Neural cell (in vitro differentiated cells): ENCODE results near the gene PUSL1. TPM values are rescaled to one million over a fixed set of nuclear protein-coding genes. Genes with fewer than 3 reads are reported as not detected.

Source experiments
- H2AFZ ChIP-seq: fragments of 200-600, 300-800 bp; sonication (generic), shearing (Covaris generic); 2 replicates; pipeline ENCODE4 v1.6.0; 2014; ENCODE audit warnings: low read depth, mild to moderate bottlenecking, antibody characterized with exemption, low read length, moderate library complexity
- H3F3A ChIP-seq: fragments of 200-600 bp; shearing (Covaris generic); 2 replicates; pipeline ENCODE4 v1.6.1; 2016; ENCODE audit warnings: mild to moderate bottlenecking, moderate library complexity, mixed read lengths, antibody characterized with exemption, low read length; ENCODE audit not compliant: insufficient read depth, poor library complexity, severe bottlenecking
- H3K27ac ChIP-seq: fragments of 200-600, 300-800 bp; sonication (generic), shearing (Covaris generic); 2 replicates; pipeline ENCODE4 v1.5.1; 2014; ENCODE audit warnings: mild to moderate bottlenecking, low read length, moderate library complexity
- H3K27me3 ChIP-seq: fragments of 300-800, 200-600 bp; sonication (generic), shearing (Covaris generic); 2 replicates; pipeline ENCODE4 v1.6.0; 2014; ENCODE audit warnings: mild to moderate bottlenecking, low read depth, low read length, moderate library complexity; ENCODE audit not compliant: insufficient read depth
- H3K36me3 ChIP-seq: fragments of 300-800, 200-600 bp; sonication (generic), shearing (Covaris generic); 2 replicates; pipeline ENCODE4 v1.5.1; 2014; ENCODE audit warnings: mild to moderate bottlenecking, antibody characterized with exemption, low read length, moderate library complexity; ENCODE audit not compliant: insufficient read depth
- H3K4me2 ChIP-seq: fragments of 300-800, 200-600 bp; sonication (generic), shearing (Covaris generic); 2 replicates; pipeline ENCODE4 v1.6.0; 2014; ENCODE audit warnings: mild to moderate bottlenecking, low read length
- H3K4me3 ChIP-seq: fragments of 300-800, 200-600 bp; sonication (generic), shearing (Covaris generic); 2 replicates; pipeline ENCODE4 v1.5.1; 2014; ENCODE audit warnings: mild to moderate bottlenecking, low read length, moderate library complexity
- H3K79me2 ChIP-seq: fragments of 200-600 bp; shearing (Covaris generic); replicated peaks from 2 replicates; pipeline ENCODE4 v1.6.0; 2014; ENCODE audit warnings: mild to moderate bottlenecking, low read length, moderate library complexity; ENCODE audit not compliant: insufficient read depth
- H3K9ac ChIP-seq: fragments of 300-800, 200-600 bp; sonication (generic), shearing (Covaris generic); 2 replicates; pipeline ENCODE4 v1.6.1; 2016; ENCODE audit warnings: mild to moderate bottlenecking, low read length, mixed read lengths
- H3K9me2 ChIP-seq: fragments of 200-600 bp; shearing (Covaris generic); 2 replicates; pipeline ENCODE4 v1.6.1; 2016; ENCODE audit warnings: mild to moderate bottlenecking, low read length, mixed read lengths; ENCODE audit not compliant: insufficient read depth
- H3K9me3 ChIP-seq: fragments of 200-600, 300-800 bp; sonication (generic), shearing (Covaris generic); 2 replicates; pipeline ENCODE4 v1.6.1; 2016; ENCODE audit warnings: mild to moderate bottlenecking, mixed run types, low read length, moderate library complexity, mixed read lengths
- H4K20me1 ChIP-seq: fragments of 200-600 bp; shearing (Covaris generic); 2 replicates; pipeline ENCODE4 v1.6.1; 2016; ENCODE audit warnings: mild to moderate bottlenecking, mixed run types; ENCODE audit not compliant: insufficient read depth
- CTCF ChIP-seq: fragments of 450-650 bp; IDR thresholded peaks from 2 replicates; pipeline ENCODE4 v1.5.1; 2014; ENCODE audit warnings: antibody characterized with exemption, mild to moderate bottlenecking, moderate library complexity; ENCODE audit not compliant: poor library complexity, severe bottlenecking
- EP300 ChIP-seq: fragments of 450-650 bp; conservative IDR thresholded peaks from 2 replicates; pipeline ENCODE4 v1.6.1; 2014; ENCODE audit warnings: antibody characterized with exemption, mild to moderate bottlenecking, moderate library complexity; ENCODE audit not compliant: poor library complexity, severe bottlenecking
- EZH2 ChIP-seq: fragments of 200-600, 300-800 bp; shearing (Covaris generic), sonication (generic); IDR thresholded peaks from 2 replicates; pipeline ENCODE4 v1.6.1; 2014; ENCODE audit warnings: antibody characterized with exemption, low read length, borderline replicate concordance, mild to moderate bottlenecking; ENCODE audit not compliant: insufficient read depth, poor library complexity, severe bottlenecking
- MXI1 ChIP-seq: fragments of 450-650 bp; conservative IDR thresholded peaks from 2 replicates; pipeline ENCODE4 v1.6.1; 2014; ENCODE audit warnings: antibody characterized with exemption, mild to moderate bottlenecking; ENCODE audit not compliant: poor library complexity, severe bottlenecking
- POLR2AphosphoS5 ChIP-seq: IDR thresholded peaks from 2 replicates; pipeline ENCODE4 v1.6.1; 2012
- RAD21 ChIP-seq: fragments of 450-650 bp; conservative IDR thresholded peaks from 2 replicates; pipeline ENCODE4 v1.6.1; 2014; ENCODE audit warnings: antibody characterized with exemption, mild to moderate bottlenecking, moderate library complexity
- REST ChIP-seq: IDR thresholded peaks from 2 replicates; pipeline ENCODE4 v1.6.1; 2012; ENCODE audit warnings: borderline replicate concordance
- polyA plus RNA-seq: library from polyadenylated mRNA; depleted of rRNA; stranded (reverse); fragments of >200 nt; gene quantifications from 2 replicates; pipeline ENCODE4 v1.2.3, GENCODE V29; 2014

Gene PUSL1
- polyA plus RNA-seq, 1 donor from 2014 or later: 25.0 TPM

- Histone ChIP-seq H3F3A (no peaks in the 10 kb centered on the region), H3K36me3 (no peaks in the 10 kb centered on the region), H3K9me2 (no peaks in the 10 kb centered on the region), H4K20me1 (peaks cover 16% of the 10 kb centered on the region), H3K4me3 (no peak overlapping the region), H3K27ac (no peak overlapping the region), H3K9ac (no peak overlapping the region), H3K9me3 (no peaks in the 10 kb centered on the region), H2AFZ (no peak overlapping the region), H3K79me2 (peaks cover 28% of the 10 kb centered on the region), H3K4me2 (no peak overlapping the region), H3K27me3 (no peaks in the 10 kb centered on the region)
- TF ChIP-seq MXI1: no peak
- no peak for TF ChIP-seq EZH2
Measured at GRCh38 chr1:1320666-1321448, 12.5 kb downstream of the PUSL1 start.

- H3K27me3 ChIP-seq: no peaks in the 10 kb centered on the region
- H3K4me2 ChIP-seq: no peak overlapping the region
- TF ChIP-seq MXI1: no peak
- no peak for TF ChIP-seq POLR2AphosphoS5
- no peak for TF ChIP-seq RAD21
- TF ChIP-seq CTCF: no peak
- TF ChIP-seq REST: no peak
- no peak for TF ChIP-seq EZH2
- H3K27ac ChIP-seq: no peak overlapping the region
- H3K79me2 ChIP-seq: peaks cover 33% of the 10 kb centered on the region
- no peak overlapping the region for H2AFZ ChIP-seq
- H3K9me3 ChIP-seq: no peaks in the 10 kb centered on the region
- no peaks in the 10 kb centered on the region for H3F3A ChIP-seq
- no peaks in the 10 kb centered on the region for H3K36me3 ChIP-seq
- no peak overlapping the region for H3K4me3 ChIP-seq
- no peaks in the 10 kb centered on the region for H3K9me2 ChIP-seq
- no peak overlapping the region for H3K9ac ChIP-seq
- H4K20me1 ChIP-seq: peaks cover 16% of the 10 kb centered on the region
Measured at GRCh38 chr1:1321477-1321876, 13.1 kb downstream of the PUSL1 start.

- H3K9me2 ChIP-seq: no peaks in the 10 kb centered on the region
- no peaks in the 10 kb centered on the region for H3K36me3 ChIP-seq
Measured at GRCh38 chr1:1322418-1322817, 14.0 kb downstream of the PUSL1 start.

More at GRCh38 chr1:1322418-1322817, 14.0 kb downstream of the PUSL1 start:
- no peak for TF ChIP-seq RAD21
- no peak for TF ChIP-seq POLR2AphosphoS5
- TF ChIP-seq REST: no peak
- no peak for TF ChIP-seq EZH2
- no peak for TF ChIP-seq EP300
- H3K27ac ChIP-seq: no peak overlapping the region
- H3K79me2 ChIP-seq: peaks cover 34% of the 10 kb centered on the region
- H3K9ac ChIP-seq: no peak overlapping the region
- no peaks in the 10 kb centered on the region for H3K27me3 ChIP-seq
- H4K20me1 ChIP-seq: peaks cover 16% of the 10 kb centered on the region
- no peak overlapping the region for H3K4me3 ChIP-seq
- no peak overlapping the region for H2AFZ ChIP-seq
- no peak overlapping the region for H3K4me2 ChIP-seq
- H3K9me3 ChIP-seq: no peaks in the 10 kb centered on the region
- no peaks in the 10 kb centered on the region for H3F3A ChIP-seq
